ENCODE measurements around the gene TNFAIP8.

TNFAIP8 gene

DNA sequence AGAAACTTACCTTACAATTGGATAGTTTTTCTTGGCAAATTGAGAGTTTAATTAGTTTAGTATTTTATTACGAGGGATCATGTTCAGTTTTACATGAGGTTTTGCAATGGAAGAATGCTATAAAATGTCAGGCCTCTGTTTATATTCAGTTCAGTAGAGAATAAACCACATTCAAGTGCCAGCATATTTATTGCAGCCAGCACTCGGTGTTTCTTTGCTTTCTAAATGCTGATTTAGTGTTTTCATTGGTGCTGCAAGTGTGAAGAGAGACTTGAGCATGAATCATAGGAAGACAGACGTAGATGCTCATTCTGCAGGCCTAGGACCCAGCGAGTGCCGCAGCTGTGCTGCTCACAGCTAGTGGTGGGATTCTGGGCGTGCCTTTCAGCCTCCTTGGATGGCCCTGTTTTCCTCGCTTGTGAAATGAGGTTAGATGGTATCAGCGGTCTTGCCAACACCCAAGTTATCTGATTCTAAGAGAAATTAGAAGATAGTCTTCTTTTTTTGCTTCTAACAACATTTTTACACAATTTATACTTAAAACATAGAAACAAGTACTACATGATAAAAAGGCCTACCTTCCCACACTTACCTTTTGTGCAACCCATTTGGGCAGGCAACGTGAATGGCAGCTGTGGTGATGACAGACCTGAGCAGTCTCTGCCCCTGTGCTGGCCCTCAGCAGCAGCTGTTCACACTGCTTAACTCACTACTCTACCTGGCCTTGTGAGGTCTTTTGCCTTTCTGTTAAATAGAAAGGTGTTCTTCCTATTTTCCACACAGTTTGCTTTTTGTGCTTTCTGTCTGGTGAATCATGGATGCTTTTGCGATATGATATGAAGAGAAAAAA is 26.8 kb upstream of the TNFAIP8 start:
- Histone ChIP-seq H3K36me3 (ENCODE audit: control insufficient read depth, insufficient read depth, low read length) (no peaks in the 10 kb centered on the region), H3K9me3 (ENCODE audit: control insufficient read depth, low read length) (no peaks in the 10 kb centered on the region), H3K4me3 (ENCODE audit: insufficient read depth, low read depth, low read length, poor library complexity, severe bottlenecking) (peak overlapping the region; percentile 9), H3K27ac (ENCODE audit: insufficient read depth, low read length, poor library complexity, severe bottlenecking) (peak overlapping the region; percentile 94), H3K4me1 (ENCODE audit: control insufficient read depth, insufficient read depth, low read length, poor library complexity, severe bottlenecking) (peaks cover 81% of the 10 kb centered on the region), H3K27me3 (replicated peaks; ENCODE audit: control insufficient read depth, insufficient read depth, low read length, poor library complexity, severe bottlenecking) (no peaks in the 10 kb centered on the region)
- DNase-seq = peak; percentile 53 to 76 (median 66)

DNA sequence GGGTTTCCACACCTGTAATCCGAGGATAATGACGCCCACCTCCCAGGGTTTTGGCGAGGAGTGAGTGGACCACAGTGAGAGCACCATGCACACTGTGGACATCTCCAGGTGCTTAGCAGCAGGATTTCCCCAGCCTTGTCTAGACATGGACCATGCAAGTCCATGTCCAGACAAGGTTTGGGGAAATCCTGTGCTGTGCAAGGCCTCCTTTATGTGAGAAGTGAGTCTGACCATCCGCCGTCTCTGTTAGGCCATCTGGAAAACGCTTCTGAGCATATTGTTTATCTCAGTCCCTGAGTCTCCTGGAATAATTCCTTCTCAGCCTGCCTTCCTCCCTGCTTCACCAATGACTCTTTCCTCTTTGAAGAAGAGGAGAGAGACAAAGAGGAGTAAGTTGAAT is 26.2 kb upstream of the TNFAIP8 start:
- Histone ChIP-seq H3K9me3 (ENCODE audit: control insufficient read depth, low read length) (no peaks in the 10 kb centered on the region), H3K27ac (ENCODE audit: insufficient read depth, low read length, poor library complexity, severe bottlenecking) (peak overlapping the region; percentile 94), H3K4me3 (ENCODE audit: insufficient read depth, low read depth, low read length, poor library complexity, severe bottlenecking) (peak overlapping the region; percentile 9), H3K36me3 (ENCODE audit: control insufficient read depth, insufficient read depth, low read length) (no peaks in the 10 kb centered on the region), H3K4me1 (ENCODE audit: control insufficient read depth, insufficient read depth, low read length, poor library complexity, severe bottlenecking) (peaks cover 76% of the 10 kb centered on the region), H3K27me3 (replicated peaks; ENCODE audit: control insufficient read depth, insufficient read depth, low read length, poor library complexity, severe bottlenecking) (no peaks in the 10 kb centered on the region)
- no peak for DNase-seq

DNA sequence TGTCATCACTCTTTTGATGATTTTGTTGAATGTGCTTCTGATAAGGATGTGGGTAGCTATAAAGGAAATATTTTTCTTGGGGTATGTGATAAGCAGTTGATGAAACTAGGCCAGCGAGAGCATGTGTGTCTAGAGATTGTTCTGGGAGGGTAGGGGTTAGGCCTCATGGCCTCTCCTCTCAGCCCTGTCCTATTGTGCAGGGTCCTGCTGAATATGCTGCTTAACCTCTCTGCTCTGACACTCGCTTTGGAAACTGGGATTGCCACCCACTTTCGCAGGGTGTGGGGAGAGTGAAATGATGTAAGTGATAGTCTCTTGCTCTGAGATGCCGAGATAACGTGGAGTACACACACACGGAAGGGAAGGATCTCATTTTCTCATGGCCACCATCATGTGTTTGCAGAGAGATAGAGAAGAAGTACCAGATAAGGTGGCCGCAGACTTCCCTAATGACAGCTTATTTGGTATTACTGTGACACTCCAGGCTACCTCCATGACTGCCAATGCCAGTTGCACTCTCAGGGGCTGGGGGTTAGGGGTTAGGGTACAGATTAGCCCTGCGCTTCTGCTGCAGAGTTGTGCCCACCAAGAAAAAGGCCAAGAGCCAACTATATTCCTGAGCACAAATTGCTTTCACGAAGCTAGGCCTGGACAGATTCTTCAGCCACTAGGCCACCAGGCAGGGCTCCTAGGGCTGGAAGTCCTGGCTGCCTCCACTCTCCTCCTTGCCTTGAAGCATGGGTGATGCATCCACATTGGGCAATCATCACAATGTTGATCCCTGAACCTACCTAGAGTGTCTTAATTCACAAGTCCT is 25.2 kb upstream of the TNFAIP8 start:
- Histone ChIP-seq H3K4me3 (ENCODE audit: insufficient read depth, low read depth, low read length, poor library complexity, severe bottlenecking) (no peak overlapping the region), H3K9me3 (ENCODE audit: control insufficient read depth, low read length) (no peaks in the 10 kb centered on the region), H3K27ac (ENCODE audit: insufficient read depth, low read length, poor library complexity, severe bottlenecking) (peak overlapping the region; percentile 94), H3K36me3 (ENCODE audit: control insufficient read depth, insufficient read depth, low read length) (no peaks in the 10 kb centered on the region), H3K4me1 (ENCODE audit: control insufficient read depth, insufficient read depth, low read length, poor library complexity, severe bottlenecking) (peaks cover 74% of the 10 kb centered on the region), H3K27me3 (replicated peaks; ENCODE audit: control insufficient read depth, insufficient read depth, low read length, poor library complexity, severe bottlenecking) (no peaks in the 10 kb centered on the region)
- peak; percentile 46 to 64 (median 48) for DNase-seq

DNA sequence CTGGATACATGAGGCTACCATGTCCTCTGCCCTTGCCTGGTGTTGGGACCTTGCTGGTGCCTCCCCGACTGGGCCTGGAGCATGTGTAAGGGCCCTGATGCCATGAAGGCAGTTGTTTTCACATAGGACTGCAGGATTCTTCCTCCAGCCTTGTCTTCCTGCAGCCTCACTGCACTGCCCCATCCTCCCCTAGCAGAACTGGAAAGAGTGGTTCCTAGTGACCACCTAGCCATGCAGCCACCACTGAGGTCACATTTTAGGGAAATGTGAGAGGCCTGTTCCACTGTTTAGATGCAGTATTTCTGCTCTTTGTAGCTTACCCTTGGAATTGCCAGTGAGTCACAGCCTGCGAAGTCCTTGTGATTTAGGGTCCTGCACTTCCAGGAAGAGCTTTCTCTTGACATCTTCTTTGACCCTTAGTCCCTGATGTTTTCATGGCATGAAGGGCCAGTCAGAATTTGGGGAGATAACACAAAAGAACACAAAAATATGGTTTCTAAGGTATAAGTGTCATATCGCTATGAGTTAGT is 24.2 kb upstream of the TNFAIP8 start:
- H3K36me3 ChIP-seq (ENCODE audit: control insufficient read depth, insufficient read depth, low read length) = no peaks in the 10 kb centered on the region
- H3K4me3 ChIP-seq (ENCODE audit: insufficient read depth, low read depth, low read length, poor library complexity, severe bottlenecking) = no peak overlapping the region
- peaks cover 74% of the 10 kb centered on the region for H3K4me1 ChIP-seq (ENCODE audit: control insufficient read depth, insufficient read depth, low read length, poor library complexity, severe bottlenecking)
- no peaks in the 10 kb centered on the region for H3K9me3 ChIP-seq (ENCODE audit: control insufficient read depth, low read length)
- H3K27me3 ChIP-seq (replicated peaks; ENCODE audit: control insufficient read depth, insufficient read depth, low read length, poor library complexity, severe bottlenecking) = no peaks in the 10 kb centered on the region
- DNase-seq = no peak
- peak overlapping the region; percentile 94 for H3K27ac ChIP-seq (ENCODE audit: insufficient read depth, low read length, poor library complexity, severe bottlenecking)

DNA sequence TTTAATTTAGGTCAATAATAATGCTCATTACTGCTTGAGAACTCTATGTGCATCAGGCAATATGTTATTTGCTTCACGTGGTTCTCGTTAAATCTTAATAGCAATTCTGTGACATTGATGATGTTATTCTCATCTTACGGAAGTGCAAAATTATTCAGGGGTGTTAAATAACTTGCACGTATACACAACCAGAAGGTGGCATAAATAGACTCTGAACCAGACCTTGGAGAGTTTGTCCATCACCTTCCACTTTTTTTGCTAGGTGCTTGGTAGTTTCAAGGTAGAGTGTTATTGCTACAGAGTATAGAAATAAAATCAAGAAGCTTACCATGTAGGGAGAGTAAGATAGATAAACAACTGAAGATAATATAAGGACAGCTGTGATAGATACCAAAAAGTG is 23.6 kb upstream of the TNFAIP8 start:
- Histone ChIP-seq H3K27me3 (replicated peaks; ENCODE audit: control insufficient read depth, insufficient read depth, low read length, poor library complexity, severe bottlenecking) (no peaks in the 10 kb centered on the region), H3K4me1 (ENCODE audit: control insufficient read depth, insufficient read depth, low read length, poor library complexity, severe bottlenecking) (peaks cover 74% of the 10 kb centered on the region), H3K4me3 (ENCODE audit: insufficient read depth, low read depth, low read length, poor library complexity, severe bottlenecking) (peak overlapping the region; percentile 63), H3K27ac (ENCODE audit: insufficient read depth, low read length, poor library complexity, severe bottlenecking) (peak overlapping the region; percentile 94), H3K9me3 (ENCODE audit: control insufficient read depth, low read length) (no peaks in the 10 kb centered on the region), H3K36me3 (ENCODE audit: control insufficient read depth, insufficient read depth, low read length) (no peaks in the 10 kb centered on the region)
- no peak for DNase-seq

DNA sequence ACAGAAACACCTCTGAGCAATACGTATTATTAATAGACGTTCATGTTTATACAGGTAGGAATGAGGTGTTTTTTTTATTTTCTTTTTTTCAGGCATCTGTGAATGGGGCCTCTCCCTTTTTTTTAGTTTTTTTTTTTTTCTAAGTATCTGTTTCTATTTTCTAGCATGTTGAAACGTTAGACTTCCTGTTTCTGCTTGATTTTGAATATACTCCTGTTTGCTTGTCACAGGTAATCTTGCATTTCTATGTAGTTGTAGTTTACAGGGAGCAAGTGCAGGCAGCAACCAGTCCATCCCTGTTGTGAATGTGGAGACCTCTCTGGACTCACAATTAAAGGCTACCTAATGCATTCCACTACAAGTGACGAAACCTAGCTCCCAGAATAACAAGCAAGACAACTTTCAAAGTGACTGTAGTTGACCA is 22.8 kb upstream of the TNFAIP8 start:
- Histone ChIP-seq H3K27ac (ENCODE audit: insufficient read depth, low read length, poor library complexity, severe bottlenecking) (peak overlapping the region; percentile 94), H3K27me3 (replicated peaks; ENCODE audit: control insufficient read depth, insufficient read depth, low read length, poor library complexity, severe bottlenecking) (no peaks in the 10 kb centered on the region), H3K36me3 (ENCODE audit: control insufficient read depth, insufficient read depth, low read length) (no peaks in the 10 kb centered on the region), H3K4me3 (ENCODE audit: insufficient read depth, low read depth, low read length, poor library complexity, severe bottlenecking) (peak overlapping the region; percentile 63), H3K4me1 (ENCODE audit: control insufficient read depth, insufficient read depth, low read length, poor library complexity, severe bottlenecking) (peaks cover 74% of the 10 kb centered on the region), H3K9me3 (ENCODE audit: control insufficient read depth, low read length) (no peaks in the 10 kb centered on the region)
- no peak for DNase-seq

DNA sequence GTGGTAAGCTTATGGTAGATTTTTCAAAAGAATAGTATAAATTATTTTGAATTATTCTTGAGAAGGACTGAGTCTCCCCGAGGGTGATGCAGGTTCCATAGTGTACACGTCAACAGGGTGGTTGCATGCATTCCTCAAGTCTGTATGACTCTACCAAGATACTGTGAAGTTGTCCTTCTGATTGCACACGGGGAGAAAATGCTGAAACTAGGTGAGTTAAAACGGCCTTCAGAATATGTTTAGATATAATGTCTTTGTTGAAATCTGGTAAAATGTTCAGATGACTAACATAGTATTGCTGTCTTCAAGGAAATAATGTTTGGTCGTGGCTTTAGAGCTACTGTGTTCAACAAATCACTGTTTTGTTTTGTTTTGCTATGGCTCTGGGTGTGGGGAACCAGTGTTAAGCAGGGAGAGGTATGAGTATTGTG is 22.4 kb upstream of the TNFAIP8 start:
- no peaks in the 10 kb centered on the region for H3K9me3 ChIP-seq (ENCODE audit: control insufficient read depth, low read length)
- peaks cover 74% of the 10 kb centered on the region for H3K4me1 ChIP-seq (ENCODE audit: control insufficient read depth, insufficient read depth, low read length, poor library complexity, severe bottlenecking)
- no peaks in the 10 kb centered on the region for H3K36me3 ChIP-seq (ENCODE audit: control insufficient read depth, insufficient read depth, low read length)
- no peaks in the 10 kb centered on the region for H3K27me3 ChIP-seq (replicated peaks; ENCODE audit: control insufficient read depth, insufficient read depth, low read length, poor library complexity, severe bottlenecking)
- peak overlapping the region; percentile 63 for H3K4me3 ChIP-seq (ENCODE audit: insufficient read depth, low read depth, low read length, poor library complexity, severe bottlenecking)
- peak overlapping the region; percentile 94 for H3K27ac ChIP-seq (ENCODE audit: insufficient read depth, low read length, poor library complexity, severe bottlenecking)
- no peak for DNase-seq

DNA sequence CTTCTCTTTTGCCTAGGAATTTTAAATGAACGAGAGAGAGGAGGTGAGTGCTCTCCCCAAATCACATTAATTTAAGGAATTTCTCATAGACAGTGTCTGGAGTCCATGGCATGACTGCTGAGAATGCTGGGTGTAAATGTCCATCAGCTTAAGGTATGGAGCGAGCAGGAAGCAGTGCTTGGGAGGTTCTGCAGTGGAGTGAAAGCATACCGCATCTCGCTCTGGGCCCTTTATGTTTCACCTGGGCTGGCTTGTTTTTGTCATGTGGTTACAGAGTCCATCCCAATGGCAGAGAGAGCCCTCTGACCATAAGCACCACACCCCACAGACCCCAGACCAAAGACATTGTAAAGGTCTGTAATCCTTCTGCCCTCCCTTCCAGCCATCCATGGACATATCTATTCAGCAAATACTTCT is 20.6 kb upstream of the TNFAIP8 start:
- peak overlapping the region; percentile 94 for H3K27ac ChIP-seq (ENCODE audit: insufficient read depth, low read length, poor library complexity, severe bottlenecking)
- peaks cover 75% of the 10 kb centered on the region for H3K4me1 ChIP-seq (ENCODE audit: control insufficient read depth, insufficient read depth, low read length, poor library complexity, severe bottlenecking)
- no peak for DNase-seq
- no peaks in the 10 kb centered on the region for H3K9me3 ChIP-seq (ENCODE audit: control insufficient read depth, low read length)
- H3K4me3 ChIP-seq (ENCODE audit: insufficient read depth, low read depth, low read length, poor library complexity, severe bottlenecking) = peak overlapping the region; percentile 63
- no peaks in the 10 kb centered on the region for H3K27me3 ChIP-seq (replicated peaks; ENCODE audit: control insufficient read depth, insufficient read depth, low read length, poor library complexity, severe bottlenecking)
- H3K36me3 ChIP-seq (ENCODE audit: control insufficient read depth, insufficient read depth, low read length) = no peaks in the 10 kb centered on the region

DNA sequence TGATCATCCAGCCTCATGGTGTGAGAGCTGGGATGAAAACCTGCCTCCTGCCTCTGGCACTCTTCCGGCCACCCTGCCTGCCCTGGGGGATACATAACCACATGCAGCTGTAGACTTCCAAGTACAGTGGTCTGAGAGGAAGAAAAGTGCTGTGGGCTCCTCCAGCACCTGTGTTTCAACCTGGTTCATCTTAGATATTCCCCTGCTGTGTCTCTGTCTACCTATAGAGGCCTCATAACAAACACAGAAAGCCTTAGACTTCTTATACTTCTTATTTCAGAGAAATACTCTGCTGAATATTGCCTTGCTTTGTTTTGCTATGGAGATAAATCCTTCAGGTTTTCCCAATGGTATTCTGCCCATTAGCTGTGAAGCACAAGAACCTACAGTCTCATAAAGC is 19.6 kb upstream of the TNFAIP8 start:
- Histone ChIP-seq H3K4me3 (ENCODE audit: insufficient read depth, low read depth, low read length, poor library complexity, severe bottlenecking) (peak overlapping the region; percentile 63), H3K27ac (ENCODE audit: insufficient read depth, low read length, poor library complexity, severe bottlenecking) (peak overlapping the region; percentile 94), H3K9me3 (ENCODE audit: control insufficient read depth, low read length) (no peaks in the 10 kb centered on the region), H3K36me3 (ENCODE audit: control insufficient read depth, insufficient read depth, low read length) (no peaks in the 10 kb centered on the region), H3K27me3 (replicated peaks; ENCODE audit: control insufficient read depth, insufficient read depth, low read length, poor library complexity, severe bottlenecking) (no peaks in the 10 kb centered on the region), H3K4me1 (ENCODE audit: control insufficient read depth, insufficient read depth, low read length, poor library complexity, severe bottlenecking) (peaks cover 71% of the 10 kb centered on the region)
- DNase-seq = no peak

Data from effector memory CD4-positive, alpha-beta T cell (primary cell).